Measurements from ENCODE around the gene ALAD.
"Not testable (repeated sequence)": the region's sequence is repeated elsewhere in the genome, so short reads cannot be mapped to it uniquely, and the experiment has no call there.

ALAD gene

DNA sequence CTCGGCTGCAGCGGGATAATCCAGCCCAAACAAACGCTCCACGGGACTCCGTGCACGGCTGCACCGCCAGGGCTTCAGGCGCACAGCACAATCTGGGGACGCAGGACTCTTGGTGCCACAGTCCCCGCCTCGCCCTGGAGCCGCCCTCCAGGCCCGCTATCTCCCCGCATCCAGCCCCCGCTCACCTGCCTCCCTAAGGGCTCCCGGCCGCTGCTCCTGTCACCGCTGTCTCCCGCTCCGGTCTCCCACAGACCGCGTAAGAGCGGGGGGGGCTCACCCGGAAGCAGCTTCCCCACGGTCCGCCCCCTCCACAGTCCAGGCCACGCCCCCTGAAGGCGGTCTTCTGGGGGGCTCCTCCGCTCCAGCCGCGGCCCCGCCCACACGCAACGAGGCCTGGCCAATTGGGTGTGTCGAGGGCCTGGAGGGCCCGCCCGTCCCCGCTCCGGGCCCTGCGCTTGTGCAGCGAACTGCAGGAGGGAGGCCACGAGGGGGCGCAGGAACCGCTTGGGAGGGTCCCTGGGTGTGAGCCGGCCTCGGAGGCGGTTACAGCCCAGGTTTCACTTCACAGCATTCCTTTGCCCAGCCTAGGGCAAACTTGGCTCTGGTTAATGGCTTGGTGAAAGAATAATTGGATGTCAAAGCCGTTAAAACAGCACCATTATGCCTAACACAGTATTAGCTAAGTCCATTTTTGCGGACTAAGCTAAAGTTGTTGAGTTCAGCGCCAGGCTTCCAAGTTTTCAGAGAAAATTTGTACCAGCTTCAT lies at the start of gene ALAD:
Gene ALAD, minus strand, starts transcription at position 258 of the 766 bp plus-strand sequence. CDS start 7,725 bp downstream, outside the sequence.
- DNase-seq (ENCODE audit: low read depth in 2 of 2), result peak; percentile 99

DNA sequence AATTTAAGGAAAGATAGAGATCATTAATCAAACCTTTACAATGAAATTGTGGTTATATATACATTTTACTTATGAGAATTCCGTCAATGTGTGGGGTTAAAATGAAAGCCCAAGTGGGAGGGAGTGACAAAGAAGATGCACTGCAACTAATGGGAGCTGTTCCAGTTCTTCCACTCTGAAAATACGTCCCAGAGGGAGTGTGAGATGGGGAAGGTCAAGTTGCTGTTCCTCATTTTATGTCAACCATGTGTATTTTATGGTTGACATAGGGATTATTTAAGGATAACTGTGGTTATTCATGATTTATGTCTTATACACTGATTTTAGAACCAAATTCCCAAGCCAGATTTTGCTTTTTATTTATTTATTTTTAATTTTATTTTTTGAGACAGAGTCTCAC lies 48.3 kb upstream of the ALAD start:
- DNase-seq (ENCODE audit: low read depth in 2 of 2), result no peak

- no peak for DNase-seq (ENCODE audit: low read depth in 2 of 2)
Observed at GRCh38 chr9:113446323-113446740, 45.2 kb upstream of the ALAD start.

GRCh38 chr9:113444736-113445135 lies 43.7 kb upstream of the ALAD start:
- DNase-seq (ENCODE audit: low read depth in 2 of 2), result no peak

DNA sequence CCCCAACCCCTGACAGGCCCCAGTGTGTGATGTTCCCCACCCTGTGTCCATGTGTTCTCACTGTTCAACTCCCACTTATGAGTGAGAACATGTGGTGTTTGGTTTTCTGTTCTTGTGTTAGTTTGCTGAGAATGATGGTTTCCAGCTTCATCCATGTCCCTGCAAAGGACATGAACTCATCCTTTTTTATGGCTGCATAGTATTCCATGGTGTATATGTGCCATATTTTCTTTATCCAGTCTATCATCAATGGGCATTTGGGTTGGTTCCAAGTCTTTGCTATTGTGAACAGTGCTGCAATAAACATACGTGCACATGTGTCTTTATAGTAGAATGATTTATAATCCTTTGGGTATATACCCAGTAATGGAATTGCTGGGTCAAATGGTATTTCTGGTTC lies 36.6 kb upstream of the ALAD start:
- DNase-seq (ENCODE audit: low read depth in 2 of 2), result not testable (repeated sequence)

DNA sequence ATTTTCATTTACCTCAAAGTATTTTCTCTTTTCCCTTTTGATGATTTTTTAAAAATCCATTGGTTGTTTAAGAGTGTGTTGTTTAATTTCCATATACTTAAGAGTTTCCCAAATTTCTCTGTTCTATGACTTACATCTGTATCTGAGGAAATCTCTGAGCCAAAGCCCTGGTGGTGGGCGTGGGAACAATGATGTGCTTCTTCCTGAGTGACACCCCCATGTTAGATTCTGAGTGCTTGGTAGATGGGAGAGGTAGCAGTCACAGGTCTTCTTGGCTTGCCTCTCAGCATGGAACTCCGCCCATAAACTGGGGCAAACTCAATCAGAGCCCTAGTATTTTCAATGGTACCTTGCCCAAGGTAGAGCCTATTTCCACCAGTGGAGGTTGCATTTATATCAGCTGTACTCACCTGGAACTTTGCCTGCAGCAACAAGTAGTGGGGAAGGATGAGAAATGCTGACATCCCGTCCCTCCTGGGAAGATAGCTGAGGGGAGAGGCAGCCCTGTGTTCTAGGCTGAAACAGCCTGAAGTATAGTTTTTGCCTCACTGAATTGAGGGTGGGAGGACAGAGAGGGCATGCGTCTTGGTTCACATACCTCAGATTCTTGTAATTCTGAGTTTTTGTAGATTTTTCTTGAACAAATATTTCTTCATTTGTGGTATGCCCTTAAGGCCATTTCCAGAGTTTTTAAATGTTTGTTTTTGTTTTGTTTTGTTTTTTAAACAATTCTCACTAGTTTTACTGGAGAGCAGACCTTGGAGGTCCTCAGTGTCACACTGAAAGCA lies 35.8 kb upstream of the ALAD start:
- no peak for DNase-seq (ENCODE audit: low read depth in 2 of 2)

- DNase-seq (ENCODE audit: low read depth in 2 of 2), result no peak
Observed at GRCh38 chr9:113431191-113431590, 30.1 kb upstream of the ALAD start.

GRCh38 chr9:113428062-113428615 lies 27.1 kb upstream of the ALAD start:
- no peak for DNase-seq (ENCODE audit: low read depth in 2 of 2)

GRCh38 chr9:113427629-113428028 lies 26.5 kb upstream of the ALAD start:
- DNase-seq (ENCODE audit: low read depth in 2 of 2), result no peak

GRCh38 chr9:113426701-113427100 lies 25.6 kb upstream of the ALAD start:
- DNase-seq (ENCODE audit: low read depth in 2 of 2), result no peak

- no peak for DNase-seq (ENCODE audit: low read depth in 2 of 2)
Observed at GRCh38 chr9:113425072-113425471, 24.0 kb upstream of the ALAD start.

- DNase-seq (ENCODE audit: low read depth in 2 of 2), result no peak
Observed at GRCh38 chr9:113421726-113422125, 20.6 kb upstream of the ALAD start.

DNA sequence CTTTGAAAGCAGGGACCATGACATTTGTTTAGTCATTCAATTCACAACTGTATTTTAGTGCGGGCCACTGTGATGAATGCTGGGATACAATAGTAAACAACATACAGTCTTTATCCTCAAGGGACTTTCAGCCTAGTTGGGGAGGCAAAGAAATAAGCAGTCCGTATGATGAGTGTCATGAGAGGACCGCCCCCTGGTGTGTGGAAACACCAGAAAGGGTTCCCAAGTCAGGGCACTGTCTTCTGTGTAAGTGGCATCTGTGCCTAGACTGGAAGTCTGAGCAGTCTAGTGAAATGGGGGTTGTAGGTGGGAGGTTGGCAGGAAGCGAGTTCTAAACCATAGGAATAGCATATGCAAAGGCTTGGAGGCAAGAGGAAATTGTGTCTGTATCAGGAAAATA lies 16.3 kb upstream of the ALAD start:
- DNase-seq (ENCODE audit: low read depth in 2 of 2), result no peak

DNA sequence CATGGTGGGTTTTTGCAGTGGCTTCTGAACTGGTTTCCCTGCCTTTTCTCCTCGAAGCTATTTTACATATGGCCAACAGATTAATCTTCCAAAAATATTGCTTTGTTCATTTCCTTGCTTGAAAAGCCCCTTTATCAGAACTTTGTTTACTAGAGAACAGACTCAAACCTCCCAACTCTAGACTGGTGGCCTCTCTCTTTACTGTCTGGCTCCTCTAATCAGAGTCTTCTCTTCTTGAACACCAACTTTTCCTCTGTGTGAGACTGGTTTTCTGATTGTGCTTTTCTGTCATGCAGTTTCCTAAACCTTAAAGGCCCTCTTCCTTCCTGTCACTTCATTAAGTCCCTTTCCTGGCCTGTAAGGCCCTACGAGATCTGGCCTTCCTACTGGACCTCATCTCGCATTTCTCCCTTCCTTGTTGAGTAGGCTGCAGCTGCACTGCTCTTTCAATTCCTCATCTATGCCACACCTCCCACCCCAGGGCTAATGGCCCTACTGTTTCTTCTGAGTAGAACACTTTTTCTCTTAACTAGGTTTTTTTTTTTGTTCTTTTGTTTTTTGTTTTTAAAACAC lies 15.2 kb upstream of the ALAD start:
- no peak for DNase-seq (ENCODE audit: low read depth in 2 of 2)

DNA sequence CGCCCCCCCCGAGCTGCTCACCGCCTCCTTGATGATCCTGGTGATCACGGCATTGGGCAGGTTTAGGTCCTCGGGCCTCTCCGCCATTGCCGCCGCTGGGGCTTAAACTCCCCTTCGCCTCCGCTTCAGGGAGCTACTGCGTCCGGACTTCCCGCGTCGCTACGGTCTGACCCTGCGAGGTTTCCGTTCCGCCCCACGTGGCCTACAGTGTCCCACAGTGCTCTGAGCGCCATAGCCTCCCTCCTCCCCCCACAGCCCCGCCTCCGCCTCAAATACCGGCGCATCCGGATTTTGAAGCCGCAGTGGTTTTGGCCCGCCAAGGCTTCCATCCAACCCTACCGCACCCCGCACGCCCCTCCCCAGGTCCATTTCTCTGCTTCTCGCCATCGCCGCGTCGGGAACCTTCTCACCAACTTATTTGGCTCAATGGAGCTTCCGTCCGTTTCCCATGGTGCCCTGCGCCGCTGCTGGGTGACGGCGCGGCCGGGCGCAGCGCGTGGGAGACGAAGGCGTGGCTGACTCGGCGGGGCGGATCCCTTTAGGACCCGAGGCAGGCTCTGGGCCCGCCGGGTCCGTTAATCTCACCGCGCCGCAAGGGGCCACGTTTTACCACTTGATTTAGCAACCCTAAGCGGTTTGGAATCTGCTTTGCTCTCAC lies 9.3 kb upstream of the ALAD start, which contains the start of the genes C9orf43 and POLE3:
Gene C9orf43, plus strand, starts transcription at position 541 of the 658 bp plus-strand sequence. CDS start 2,747 bp downstream, outside the sequence.
Gene POLE3, minus strand, starts transcription at position 469 of the 658 bp plus-strand sequence. Its CDS starts 382 bp downstream, at position 87.
- DNase-seq (ENCODE audit: low read depth in 2 of 2), result peak; percentile 80 to 91

- DNase-seq (ENCODE audit: low read depth in 2 of 2), result no peak
Observed at GRCh38 chr9:113409883-113410206, 8.8 kb upstream of the ALAD start.

- DNase-seq (ENCODE audit: low read depth in 2 of 2), result no peak
Observed at GRCh38 chr9:113409481-113409880, 8.4 kb upstream of the ALAD start.

GRCh38 chr9:113406873-113407511 lies 5.9 kb upstream of the ALAD start:
- peak in 1 of 2 donors; percentile 13 for DNase-seq (ENCODE audit: low read depth in 2 of 2)

DNA sequence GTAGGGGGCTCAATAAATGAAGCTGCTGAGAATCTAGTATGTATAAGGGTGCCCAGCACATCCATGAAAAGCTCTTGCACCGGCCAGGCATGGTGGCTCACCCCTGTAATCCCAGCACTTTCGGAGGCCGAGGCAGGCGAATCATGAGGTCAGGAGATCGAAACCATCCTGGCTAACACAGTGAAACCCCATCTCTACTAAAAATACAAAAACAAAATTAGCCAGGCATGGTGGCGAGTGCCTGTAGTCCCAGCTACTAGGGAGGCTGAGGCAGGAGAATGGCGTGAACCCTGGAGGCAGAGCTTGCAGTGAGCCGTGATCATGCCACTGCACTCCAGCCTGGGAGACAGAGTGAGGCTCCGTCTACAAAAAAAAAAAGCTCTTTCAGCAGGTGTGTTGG lies 5.3 kb upstream of the ALAD start:
- DNase-seq (ENCODE audit: low read depth in 2 of 2), result not testable (repeated sequence)

DNA sequence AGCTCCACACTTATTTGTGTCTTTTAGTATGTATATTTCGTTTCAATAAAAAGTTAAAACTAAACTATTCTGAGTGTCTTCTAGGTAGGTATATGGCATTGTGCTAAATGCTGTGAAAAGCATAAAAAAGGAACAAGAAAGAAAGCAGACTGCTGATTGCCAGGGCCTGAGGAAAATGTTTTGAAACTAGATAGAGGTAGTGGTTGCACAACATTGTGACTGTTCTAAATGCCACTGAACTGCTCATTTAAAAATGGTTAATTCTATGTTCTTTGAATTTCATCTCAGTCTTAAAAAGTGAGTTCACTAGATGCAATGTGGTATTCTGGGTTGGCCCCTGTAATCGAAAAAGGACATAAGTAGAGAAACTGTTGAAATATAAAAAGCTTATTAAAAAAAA lies 2.6 kb upstream of the ALAD start:
- no peak for DNase-seq (ENCODE audit: low read depth in 2 of 2)

DNA sequence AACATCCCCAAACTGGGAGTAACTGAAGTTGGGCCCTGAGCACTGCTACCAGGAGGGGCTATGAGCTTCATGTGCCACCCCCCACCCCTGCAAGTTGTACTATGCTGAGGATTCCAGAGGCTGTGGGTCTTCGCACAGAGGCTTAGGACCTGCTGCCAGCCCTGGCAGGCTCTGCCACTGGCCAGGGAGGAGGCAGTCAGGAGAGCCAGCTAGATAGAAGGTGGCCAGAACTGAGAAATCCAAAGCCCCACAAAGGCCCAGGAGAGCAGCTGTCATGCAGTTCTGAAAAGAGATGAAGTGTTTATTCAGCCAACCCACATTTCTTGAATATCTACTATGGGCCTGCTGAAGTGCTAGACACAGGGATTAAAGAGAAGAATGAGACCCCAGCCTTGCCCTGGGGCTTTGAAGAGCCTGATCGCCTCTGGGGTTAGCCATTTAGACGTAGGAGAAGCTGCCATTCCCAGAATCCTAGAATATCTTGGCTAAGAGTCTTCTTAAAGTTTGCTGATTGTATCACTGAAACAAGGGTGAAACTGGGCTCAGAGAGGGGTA lies 1.4 kb downstream of the ALAD start:
- no peak for DNase-seq (ENCODE audit: low read depth in 2 of 2)

All from stimulated activated CD4-positive, alpha-beta T cell treated with anti-CD3 and anti-CD28 coated beads, Interleukin-1b, Interleukin-23, amount 100 ng/mL, for 1 hour (primary cell).